MV-4-11 (cell line): ENCODE results near the gene FGR.

Experiments used
- DNase-seq: peaks from one replicate; lab custom pipeline; 2025; lab: John Stamatoyannopoulos, UW

The FGR gene

GRCh38 chr1:27615346-27616192 lies 19.4 kb downstream of the FGR start:
- no peak for DNase-seq

GRCh38 chr1:27614625-27615344 lies 20.2 kb downstream of the FGR start:
- DNase-seq, result no peak

- DNase-seq, result no peak
Observed at GRCh38 chr1:27614043-27614624, 20.9 kb downstream of the FGR start.

- DNase-seq, result no peak
Observed at GRCh38 chr1:27612718-27613117, 22.3 kb downstream of the FGR start.

GRCh38 chr1:27611450-27611849 lies 23.5 kb downstream of the FGR start:
- DNase-seq, result no peak

- DNase-seq, result peak; percentile 23
Observed at GRCh38 chr1:27609618-27610240, 25.3 kb downstream of the FGR start.

- no peak for DNase-seq
Observed at GRCh38 chr1:27609210-27609555, 25.8 kb downstream of the FGR start.

GRCh38 chr1:27607239-27607804 lies 27.7 kb downstream of the FGR start:
- peak; percentile 65 for DNase-seq

- peak; percentile 22 for DNase-seq
Observed at GRCh38 chr1:27606708-27607238, 28.2 kb downstream of the FGR start.

- peak; percentile 43 for DNase-seq
Observed at GRCh38 chr1:27605796-27606707, 28.9 kb downstream of the FGR start.

GRCh38 chr1:27605300-27605766 lies 29.7 kb downstream of the FGR start:
- DNase-seq, result no peak

GRCh38 chr1:27604579-27605299 lies 30.2 kb downstream of the FGR start:
- DNase-seq, result no peak

GRCh38 chr1:27603681-27604578 lies 31.1 kb downstream of the FGR start, which contains the start of gene AHDC1:
Gene AHDC1 (minus strand): TSS chr1:27604144. CDS start chr1:27552115, 52,029 bp downstream.
- peak; percentile 69 for DNase-seq

- no peak for DNase-seq
Observed at GRCh38 chr1:27603309-27603680, 31.7 kb downstream of the FGR start.

- no peak for DNase-seq
Observed at GRCh38 chr1:27602462-27603308, 32.3 kb downstream of the FGR start.

- no peak for DNase-seq
Observed at GRCh38 chr1:27601771-27602461, 33.1 kb downstream of the FGR start.

GRCh38 chr1:27601321-27601770 lies 33.6 kb downstream of the FGR start:
- no peak for DNase-seq
